Cortex of kidney (tissue), 1 donor: ENCODE results near the gene FARS2.
"Not testable (repeated sequence)": the region's sequence is repeated elsewhere in the genome, so short reads cannot be mapped to it uniquely, and the experiment has no call there.

Source experiments
- DNase-seq: peaks from one replicate; lab custom pipeline; 2025; lab: John Stamatoyannopoulos, UW

The FARS2 gene

DNA sequence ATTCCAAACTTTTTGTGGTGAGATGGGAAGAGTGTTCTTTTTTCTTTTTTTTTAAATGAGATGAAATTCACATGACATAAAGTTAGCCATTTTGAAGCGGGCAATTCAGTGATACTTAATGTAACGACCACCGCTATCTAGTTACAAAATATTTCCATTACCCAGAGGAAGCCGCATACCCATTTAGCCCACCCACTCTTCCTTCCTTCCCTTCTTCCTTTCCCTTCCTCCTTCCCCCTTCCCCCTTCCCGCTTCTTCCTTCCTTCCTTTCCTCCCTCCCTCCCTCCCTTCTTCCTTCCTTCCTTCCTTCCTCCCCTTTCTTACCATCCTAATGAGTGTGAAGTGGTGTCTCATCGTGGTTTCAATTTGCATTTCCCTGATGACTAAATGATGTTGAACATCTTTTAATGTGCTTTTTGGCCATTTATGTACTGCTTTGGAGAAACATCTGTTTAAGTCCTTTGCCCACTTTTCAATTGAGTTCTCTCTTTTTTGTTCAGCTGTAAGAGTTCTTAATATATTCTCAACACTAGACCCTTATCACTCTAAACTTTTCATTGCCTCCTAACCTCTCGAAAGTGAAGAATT is 371.1 kb downstream of the FARS2 start:
- no peak for DNase-seq

DNA sequence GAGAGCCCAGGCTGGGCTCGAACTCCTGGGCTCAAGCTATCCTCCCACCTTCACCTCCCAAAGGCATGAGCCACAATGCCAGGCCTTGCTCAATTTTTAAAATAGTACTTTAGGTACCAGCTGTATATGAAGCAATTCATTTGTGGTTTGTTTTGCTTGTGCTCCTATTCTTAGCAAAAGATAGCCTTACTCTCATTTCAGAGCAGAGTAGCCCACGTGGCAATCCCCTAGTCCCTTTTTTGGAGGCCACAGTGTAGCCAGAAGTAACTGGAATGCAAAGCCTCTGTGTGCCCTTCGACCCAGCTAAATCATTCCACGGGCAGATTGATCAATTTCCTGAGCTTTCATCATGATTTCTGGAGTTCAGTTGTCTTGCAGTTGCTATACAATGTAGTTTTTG is 373.2 kb downstream of the FARS2 start:
- no peak for DNase-seq

DNA sequence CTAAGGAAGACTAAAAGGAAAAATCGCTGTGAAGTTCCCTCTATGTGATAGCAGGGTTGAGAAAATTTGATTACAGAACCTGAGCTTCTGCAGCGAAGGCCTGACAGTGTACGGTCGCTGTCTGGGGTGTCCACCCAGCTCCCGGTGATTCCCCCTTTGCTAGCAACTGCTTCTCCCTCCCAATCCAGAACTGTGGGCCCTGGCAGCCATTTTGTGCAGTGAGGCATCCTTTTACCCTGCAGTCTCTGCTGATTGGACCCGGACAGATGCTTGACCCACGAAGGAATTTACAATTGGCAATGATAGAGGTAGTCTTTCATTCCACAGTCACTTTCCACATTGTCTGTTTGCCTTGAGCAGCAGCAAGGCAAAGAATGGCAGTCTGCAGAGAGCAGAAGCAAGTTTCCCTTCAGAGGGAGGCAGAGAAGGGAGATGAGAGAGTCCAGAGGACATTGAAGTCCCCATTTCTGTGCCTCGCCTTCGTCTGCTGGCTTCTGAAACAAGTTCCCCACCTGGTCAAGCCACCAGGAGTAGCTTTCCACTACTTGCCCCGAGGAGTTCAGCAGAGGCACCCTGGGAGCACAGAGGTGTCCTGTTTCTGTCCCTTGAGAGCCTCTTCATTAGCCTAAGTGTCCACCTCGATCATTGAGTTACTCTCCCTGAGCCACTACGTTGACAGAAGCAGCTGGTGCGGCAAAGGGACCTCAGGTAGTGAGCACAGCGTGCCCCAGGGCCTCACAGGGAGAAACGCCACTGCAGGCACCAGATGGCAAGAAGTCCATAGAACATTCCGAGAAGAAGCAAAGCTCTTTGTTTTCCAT is 375.1 kb downstream of the FARS2 start:
- no peak for DNase-seq

- DNase-seq, result no peak
These were observed 376.4 kb downstream of the FARS2 start for GRCh38 chr6:5637714-5638113.

DNA sequence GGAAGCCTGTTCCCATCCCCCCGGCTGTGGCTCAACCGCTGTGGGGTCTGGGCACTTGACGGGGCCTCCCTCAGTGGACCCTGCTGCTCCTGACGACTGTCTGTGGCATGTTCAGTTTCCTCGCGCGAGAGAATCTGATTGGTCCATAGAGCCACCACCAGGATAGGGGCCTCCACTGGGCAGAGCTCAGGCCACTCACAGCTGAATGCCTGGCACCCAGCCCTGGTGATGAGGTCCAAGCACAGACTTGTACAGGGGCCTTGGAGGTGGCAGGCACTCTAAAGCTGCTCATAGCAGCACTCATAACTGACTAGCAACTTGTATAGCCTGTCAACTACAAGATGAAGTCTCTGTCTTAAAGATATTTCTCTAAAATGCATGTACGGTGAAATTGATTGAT is 377.4 kb downstream of the FARS2 start:
- no peak for DNase-seq

GRCh38 chr6:5639193-5639592 is 377.9 kb downstream of the FARS2 start:
- DNase-seq, result no peak

DNA sequence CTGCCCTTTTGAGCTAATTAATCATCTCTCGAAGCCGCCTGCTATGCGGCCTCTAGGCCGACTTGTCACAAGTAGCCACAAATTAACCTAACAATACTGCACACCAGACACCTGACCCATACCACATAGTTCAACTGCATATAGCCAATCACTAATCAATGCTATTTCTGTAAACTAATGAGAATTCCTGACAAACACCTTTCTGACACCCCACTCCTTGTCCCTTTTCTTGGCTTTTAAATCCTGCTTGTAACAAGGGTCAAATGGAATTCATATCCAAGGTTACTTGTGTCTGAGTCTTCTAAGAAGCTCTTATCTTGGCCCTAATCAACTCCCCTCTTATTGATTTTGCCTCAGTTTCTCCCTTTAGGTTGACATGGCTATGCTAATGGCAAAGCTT is 379.3 kb downstream of the FARS2 start:
- DNase-seq, result no peak

DNA sequence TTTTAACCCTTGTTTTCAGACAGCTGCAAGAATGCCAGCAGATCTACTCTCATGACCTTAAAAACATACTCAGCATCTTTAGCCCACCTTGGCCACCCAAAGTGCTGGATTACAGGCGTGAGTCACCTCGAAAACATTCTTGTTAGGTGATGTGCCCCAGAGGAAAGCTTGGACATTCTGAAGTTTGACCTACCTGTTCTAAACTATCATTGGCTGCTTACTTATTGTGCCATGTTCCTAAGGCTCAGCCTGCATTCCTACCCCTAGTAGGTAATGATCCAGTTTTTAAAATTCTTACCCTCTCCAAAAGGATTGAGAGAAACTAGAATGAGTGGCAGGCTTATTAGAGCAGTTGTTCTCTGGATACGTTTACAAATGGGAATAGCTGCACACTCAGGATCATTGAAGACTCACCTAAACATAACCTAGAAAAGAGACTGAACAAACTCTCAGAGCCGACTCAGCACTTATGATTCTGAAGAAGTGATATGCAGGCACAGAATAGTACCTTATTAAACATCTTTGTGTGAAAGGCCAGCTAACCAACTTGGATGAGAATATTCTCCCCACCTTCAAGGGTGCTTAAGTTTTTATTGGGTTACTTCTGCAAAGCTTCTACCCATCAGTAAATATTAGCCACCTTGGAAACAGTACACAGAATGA is 383.3 kb downstream of the FARS2 start:
- DNase-seq, result no peak

- DNase-seq, result no peak
These were observed 384.3 kb downstream of the FARS2 start for GRCh38 chr6:5645328-5646290.

GRCh38 chr6:5652406-5653137 is 391.3 kb downstream of the FARS2 start:
- DNase-seq, result no peak

GRCh38 chr6:5653801-5654200 is 392.5 kb downstream of the FARS2 start:
- DNase-seq, result no peak

- no peak for DNase-seq
These were observed 394.9 kb downstream of the FARS2 start for GRCh38 chr6:5656226-5656625.

- DNase-seq, result not testable (repeated sequence)
These were observed 395.4 kb downstream of the FARS2 start for GRCh38 chr6:5656695-5657094.

- no peak for DNase-seq
These were observed 396.5 kb downstream of the FARS2 start for GRCh38 chr6:5657684-5658430.

GRCh38 chr6:5659467-5659866 is 398.2 kb downstream of the FARS2 start:
- no peak for DNase-seq

- DNase-seq, result no peak
These were observed 399.5 kb downstream of the FARS2 start for GRCh38 chr6:5660772-5661171.

DNA sequence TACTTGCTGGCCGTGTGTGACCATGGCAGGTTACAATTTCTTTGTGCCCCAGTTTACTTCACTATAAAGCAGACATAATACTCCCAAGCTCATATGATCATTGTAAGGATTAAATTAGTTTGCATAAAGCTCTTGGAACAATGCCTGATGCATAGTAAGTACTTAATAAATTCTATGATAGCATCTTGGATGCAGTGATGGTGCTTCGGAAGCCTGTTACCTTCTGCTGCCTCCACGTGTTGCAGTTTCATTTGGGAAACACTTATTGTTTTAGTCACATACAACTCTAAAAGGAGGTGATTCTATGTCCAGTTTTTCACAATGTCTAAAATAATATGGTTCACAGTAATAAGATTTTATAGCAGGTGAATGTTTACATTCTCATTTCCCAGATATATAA is 401.5 kb downstream of the FARS2 start:
- DNase-seq, result no peak

DNA sequence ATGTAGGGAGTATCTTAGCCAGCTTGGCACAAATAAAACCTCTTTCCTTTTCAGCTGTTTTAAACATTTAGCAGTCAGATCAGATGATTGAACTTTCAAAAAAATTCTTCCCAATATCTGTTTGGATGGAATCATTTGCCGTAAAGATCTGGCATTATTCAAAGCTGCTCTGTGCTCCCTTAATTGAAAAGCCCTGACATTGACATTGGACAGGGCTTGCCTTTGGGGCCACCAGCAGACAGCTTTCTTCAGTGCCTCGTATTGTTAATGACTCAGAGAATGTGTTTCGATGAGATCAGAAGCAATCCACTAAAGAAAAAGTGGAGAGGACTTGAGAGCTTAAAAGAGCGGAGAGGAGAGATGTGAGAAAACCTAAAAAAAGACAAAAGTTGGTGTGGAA is 401.9 kb downstream of the FARS2 start:
- DNase-seq, result no peak

GRCh38 chr6:5663739-5664138 is 402.4 kb downstream of the FARS2 start:
- DNase-seq, result no peak

- DNase-seq, result no peak
These were observed 402.8 kb downstream of the FARS2 start for GRCh38 chr6:5664149-5664548.

DNA sequence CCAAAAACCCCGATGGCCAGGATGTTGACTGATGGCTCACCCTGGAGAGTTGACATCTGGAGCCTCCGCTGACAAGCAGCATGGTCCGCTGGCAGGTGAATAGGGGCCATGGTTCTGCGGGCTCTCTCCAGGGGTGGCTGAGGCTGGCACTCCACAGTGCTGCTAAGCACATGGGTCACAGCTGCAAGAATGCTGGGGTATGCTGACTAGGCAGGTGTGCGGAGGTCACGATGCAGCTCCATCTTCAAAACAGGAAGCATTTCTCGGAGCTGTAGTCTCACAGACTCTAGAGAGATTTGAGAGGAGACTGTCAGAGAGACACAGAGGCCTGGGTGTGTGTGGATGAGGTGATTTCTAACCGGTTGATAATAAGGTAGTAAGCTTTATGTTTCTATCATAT is 403.9 kb downstream of the FARS2 start:
- DNase-seq, result no peak
